ENCODE data around the gene SMPD2. TPM values are rescaled to one million over a fixed set of nuclear protein-coding genes. Genes with fewer than 3 reads are reported as not detected.

SMPD2 gene
- polyA plus RNA-seq, 1 experiment = 4.5 TPM

- no peak for DNase-seq (ENCODE audit: low read depth, low spot score)
- Histone ChIP-seq H3K27ac (ENCODE audit: low read depth, low read length) (no peak overlapping the region), H3K4me3 (ENCODE audit: low read depth, low read length) (no peak overlapping the region), H3K9me3 (ENCODE audit: control insufficient read depth, insufficient read depth, low read length) (no peaks in the 10 kb centered on the region; the same call in 1 of the 2 replicates), H3K27me3 (ENCODE audit: control insufficient read depth, insufficient read depth, low read length) (peaks cover 12% of the 10 kb centered on the region)
- CTCF ChIA-PET = interaction anchor here (0.9 kb wide), 1 partner anchor 553 kb away, joined by 3 read pairs; no protein-coding TSS in a partner anchor
- no peak for TF ChIP-seq CTCF (IDR thresholded peaks at IDR 0.05; ENCODE audit: low read depth, low read length)
- POLR2A ChIA-PET = no interaction called here
These were observed 45.5 kb downstream of the SMPD2 start for GRCh38 chr6:109486068-109486467.

- Histone ChIP-seq H3K4me3 (ENCODE audit: low read depth, low read length) (no peak overlapping the region), H3K9me3 (ENCODE audit: control insufficient read depth, insufficient read depth, low read length) (no peaks in the 10 kb centered on the region), H3K27me3 (ENCODE audit: control insufficient read depth, insufficient read depth, low read length) (peaks cover 15% of the 10 kb centered on the region), H3K27ac (ENCODE audit: low read depth, low read length) (no peak overlapping the region)
- POLR2A ChIA-PET = no interaction called here
- no peak for TF ChIP-seq CTCF (IDR thresholded peaks at IDR 0.05; ENCODE audit: low read depth, low read length)
- CTCF ChIA-PET = no interaction called here
- no peak for DNase-seq (ENCODE audit: low read depth, low spot score)
These were observed 47.5 kb downstream of the SMPD2 start for GRCh38 chr6:109488001-109488400.

- CTCF ChIA-PET = interaction anchor here (0.7 kb wide), 1 partner anchor 10 kb away, joined by 6 read pairs; no protein-coding TSS in a partner anchor
- Histone ChIP-seq H3K27ac (ENCODE audit: low read depth, low read length) (no peak overlapping the region), H3K27me3 (ENCODE audit: control insufficient read depth, insufficient read depth, low read length) (peaks cover 16% of the 10 kb centered on the region), H3K4me3 (ENCODE audit: low read depth, low read length) (no peak overlapping the region), H3K9me3 (ENCODE audit: control insufficient read depth, insufficient read depth, low read length) (no peaks in the 10 kb centered on the region)
- no peak for DNase-seq (ENCODE audit: low read depth, low spot score)
- TF ChIP-seq CTCF (IDR thresholded peaks at IDR 0.05; ENCODE audit: low read depth, low read length) = no peak
- POLR2A ChIA-PET = no interaction called here
These were observed 50.2 kb downstream of the SMPD2 start for GRCh38 chr6:109490713-109491112.

- DNase-seq (ENCODE audit: low read depth, low spot score) = no peak
- no peaks in the 10 kb centered on the region for H3K9me3 ChIP-seq (ENCODE audit: control insufficient read depth, insufficient read depth, low read length)
- POLR2A ChIA-PET = no interaction called here
- peaks cover 14% of the 10 kb centered on the region for H3K27me3 ChIP-seq (ENCODE audit: control insufficient read depth, insufficient read depth, low read length)
- TF ChIP-seq CTCF (IDR thresholded peaks at IDR 0.05; ENCODE audit: low read depth, low read length) = no peak
- H3K4me3 ChIP-seq (ENCODE audit: low read depth, low read length) = no peak overlapping the region
- no peak overlapping the region for H3K27ac ChIP-seq (ENCODE audit: low read depth, low read length)
- CTCF ChIA-PET = interaction anchor here (0.7 kb wide), 1 partner anchor 11 kb away, joined by 6 read pairs; no protein-coding TSS in a partner anchor
These were observed 50.8 kb downstream of the SMPD2 start for GRCh38 chr6:109491207-109491938.

Other genes with a start within 250 kb of the SMPD2 start
- gene CD164, start 58.3 kb upstream of the SMPD2 start, polyA plus RNA-seq (2011; rRNA removed) = 344 and 383 TPM in 2 replicates
- gene PPIL6, start 96 bp upstream of the SMPD2 start, polyA plus RNA-seq (2011; rRNA removed) = 0.71 and 0.83 TPM in 2 replicates
- 40.9 and 48.1 TPM in 2 replicates for gene MICAL1, start 15.0 kb downstream of the SMPD2 start, polyA plus RNA-seq (2011; rRNA removed)
- gene ZBTB24, start 42.5 kb downstream of the SMPD2 start, polyA plus RNA-seq (2011; rRNA removed) = 3.6 and 4.4 TPM in 2 replicates